Activated T-helper 1 cell treated with Interleukin-2 at 50 U/mL for 16 hours (primary cell): ENCODE measurements around the gene IPO9.
"Not testable (repeated sequence)": the region's sequence is repeated elsewhere in the genome, so short reads cannot be mapped to it uniquely, and the experiment has no call there.

Experiments used
- DNase-seq: peaks from one replicate; pipeline ENCODE4 v3.0.0-alpha.2; 2020; ENCODE audit warnings: low read depth

Gene IPO9

GRCh38 chr1:201809876-201810275 is 19.1 kb upstream of the IPO9 start:
- DNase-seq, result no peak

- no peak for DNase-seq
Measured at GRCh38 chr1:201810466-201811216, 18.3 kb upstream of the IPO9 start.

DNA sequence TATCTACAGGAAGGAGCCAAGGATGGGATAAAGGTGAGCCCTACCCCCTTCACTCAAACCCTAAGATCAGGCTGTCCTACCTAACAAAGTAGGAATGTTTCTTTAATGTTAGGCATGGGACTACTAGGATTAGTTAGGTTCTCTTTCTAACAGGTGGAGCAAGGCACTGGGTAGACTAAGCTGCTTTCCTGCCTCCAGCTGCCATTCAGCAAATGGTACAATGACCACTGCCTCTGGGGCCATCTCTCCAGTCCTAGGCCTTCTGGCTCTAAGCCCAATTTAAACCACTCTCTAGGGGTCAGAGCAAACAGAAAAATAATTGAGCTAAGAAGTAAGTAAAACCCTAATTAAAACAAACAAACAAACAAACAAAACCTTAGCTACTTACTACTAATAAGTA is 15.7 kb upstream of the IPO9 start:
- DNase-seq, result no peak

- no peak for DNase-seq
Measured at GRCh38 chr1:201816309-201816854, 12.6 kb upstream of the IPO9 start.

DNA sequence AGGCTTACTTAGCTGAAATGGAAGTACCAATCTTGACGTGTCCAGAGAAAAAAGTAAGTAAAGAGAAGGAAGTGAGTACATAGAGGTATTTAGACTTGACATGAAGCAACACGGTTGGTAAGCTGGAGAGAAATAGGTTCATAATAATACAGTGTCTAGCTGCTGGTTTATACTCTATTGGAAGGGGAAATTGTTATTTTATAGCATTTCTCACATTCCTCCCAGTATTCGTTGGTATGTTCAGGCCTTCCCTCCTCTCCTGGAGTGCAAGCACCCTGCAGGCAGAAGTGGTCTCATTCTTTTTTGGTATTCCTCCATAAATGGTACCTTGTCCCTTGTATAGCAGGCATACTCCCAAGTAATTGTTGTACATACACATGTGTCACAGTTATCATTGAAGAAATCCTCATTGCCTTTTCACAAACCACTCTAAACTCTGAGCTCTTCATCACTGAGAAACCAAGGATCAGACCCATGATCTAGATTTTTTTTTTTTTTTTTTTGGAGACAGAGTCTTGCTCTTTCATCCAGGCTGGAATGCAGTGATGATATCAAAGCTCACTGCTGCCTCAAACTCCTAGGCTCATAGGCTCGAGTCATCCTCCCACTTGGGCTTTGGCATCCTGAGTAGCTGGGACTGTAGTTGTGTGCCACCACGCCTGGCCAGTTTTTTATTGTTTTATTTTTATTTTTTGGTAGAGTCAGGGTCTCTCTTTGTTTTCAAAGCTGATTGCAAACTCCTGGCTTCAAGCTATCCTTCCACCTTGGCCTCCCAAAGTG is 9.8 kb upstream of the IPO9 start:
- DNase-seq, result no peak

DNA sequence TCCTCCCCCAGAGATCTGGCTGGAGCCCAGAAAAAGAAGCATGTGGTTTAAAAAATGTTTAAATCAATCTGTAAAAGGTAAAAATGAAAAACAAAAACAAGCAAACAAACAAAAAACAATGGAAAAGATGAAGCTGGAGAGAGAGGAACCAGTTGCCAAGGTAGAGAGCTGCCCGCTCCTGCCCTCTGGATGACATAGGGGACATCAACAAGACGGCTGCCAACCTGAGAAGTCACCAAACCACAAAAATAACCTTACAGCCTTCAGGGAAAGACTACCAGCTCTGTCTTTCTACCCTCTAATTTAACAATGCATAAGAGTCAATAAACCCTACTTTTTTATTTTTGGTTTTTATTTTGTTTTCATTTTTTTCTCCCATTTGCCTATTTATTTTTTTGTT is 8.5 kb upstream of the IPO9 start:
- DNase-seq, result no peak

DNA sequence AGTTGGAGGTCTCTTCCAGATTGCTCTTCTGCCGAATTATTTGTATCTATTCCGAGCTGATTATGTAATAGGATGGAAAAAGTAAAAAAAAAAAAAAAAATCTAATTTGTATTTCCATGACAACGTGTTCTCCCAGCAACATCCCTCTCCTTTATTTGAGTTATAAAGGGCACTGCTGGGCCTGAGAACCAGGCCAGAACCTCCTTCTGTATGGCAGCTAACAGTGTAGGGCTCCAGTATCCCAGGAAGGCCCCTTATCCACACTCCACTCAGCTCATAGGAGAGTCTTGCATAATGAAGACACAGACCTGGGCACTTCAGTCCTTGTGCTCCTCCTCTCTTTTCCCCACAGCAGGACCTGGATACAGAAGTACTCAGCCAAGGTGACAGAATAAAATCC is 3.7 kb upstream of the IPO9 start:
- no peak for DNase-seq

DNA sequence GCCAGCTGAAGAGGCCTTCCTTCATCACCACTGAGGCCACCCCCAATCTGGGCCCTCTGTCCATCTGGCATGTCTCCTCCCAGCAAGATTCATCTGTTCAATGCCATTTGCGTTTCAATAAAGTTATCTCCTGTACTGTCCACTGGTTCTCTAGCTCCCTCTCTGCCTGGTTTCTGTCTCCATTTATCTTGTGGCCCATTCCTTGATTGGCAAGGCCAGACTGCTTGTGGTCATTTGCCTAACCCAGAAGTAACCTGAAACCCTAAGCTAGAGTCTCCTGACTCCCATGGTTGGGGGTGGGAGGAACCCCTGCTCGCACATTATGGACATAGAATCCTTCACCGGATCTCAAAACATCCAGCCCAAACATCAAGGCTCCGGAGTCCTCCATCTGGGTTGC is 2.1 kb upstream of the IPO9 start:
- DNase-seq, result no peak

- no peak for DNase-seq
Measured at GRCh38 chr1:201827321-201828216, 1.4 kb upstream of the IPO9 start.

- no peak for DNase-seq
Measured at GRCh38 chr1:201828217-201828819, 639 bp upstream of the IPO9 start.

DNA sequence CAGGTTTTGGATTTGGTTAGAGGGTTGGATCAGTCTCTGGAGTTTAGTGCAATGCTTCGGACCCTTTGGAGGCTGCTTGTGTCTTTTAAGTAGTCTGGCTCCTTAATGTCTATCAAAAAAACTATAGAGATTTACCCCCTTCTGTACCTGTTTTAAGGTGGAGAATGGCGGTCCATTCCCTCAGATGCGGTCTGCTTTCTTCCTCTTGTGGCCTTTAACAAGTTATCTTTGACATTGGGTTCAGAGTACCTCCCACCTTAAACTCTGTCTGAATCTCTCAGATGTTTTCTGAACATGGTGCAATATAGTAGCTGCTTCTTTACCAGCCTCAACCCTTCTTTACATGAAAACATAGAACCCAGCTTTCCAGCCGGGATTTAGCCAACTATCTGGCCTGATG is 2.4 kb downstream of the IPO9 start:
- DNase-seq, result no peak

- DNase-seq, result no peak
Measured at GRCh38 chr1:201834621-201835020, 5.7 kb downstream of the IPO9 start.

DNA sequence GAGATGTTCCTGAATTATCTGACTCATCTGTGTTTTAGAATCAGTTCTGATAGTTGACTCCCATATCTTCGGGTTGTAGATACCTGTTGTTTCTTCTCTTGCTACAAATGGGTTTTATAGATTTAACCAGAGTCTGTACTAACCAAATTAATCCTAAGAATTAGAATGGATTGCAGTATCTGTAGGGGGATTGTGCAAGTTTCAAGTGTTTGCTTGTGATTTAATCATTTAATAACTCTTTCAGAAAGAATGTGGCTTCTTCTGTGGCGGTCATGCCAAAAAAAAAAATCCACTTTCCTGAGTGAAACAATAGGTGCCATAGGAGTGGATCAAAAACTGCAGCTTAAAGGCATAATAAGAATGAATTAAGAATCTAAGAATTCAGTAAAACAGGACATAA is 9.4 kb downstream of the IPO9 start:
- no peak for DNase-seq

- not testable (repeated sequence) for DNase-seq
Measured at GRCh38 chr1:201839089-201839488, 10.1 kb downstream of the IPO9 start.

- DNase-seq, result no peak
Measured at GRCh38 chr1:201840055-201840454, 11.1 kb downstream of the IPO9 start.

DNA sequence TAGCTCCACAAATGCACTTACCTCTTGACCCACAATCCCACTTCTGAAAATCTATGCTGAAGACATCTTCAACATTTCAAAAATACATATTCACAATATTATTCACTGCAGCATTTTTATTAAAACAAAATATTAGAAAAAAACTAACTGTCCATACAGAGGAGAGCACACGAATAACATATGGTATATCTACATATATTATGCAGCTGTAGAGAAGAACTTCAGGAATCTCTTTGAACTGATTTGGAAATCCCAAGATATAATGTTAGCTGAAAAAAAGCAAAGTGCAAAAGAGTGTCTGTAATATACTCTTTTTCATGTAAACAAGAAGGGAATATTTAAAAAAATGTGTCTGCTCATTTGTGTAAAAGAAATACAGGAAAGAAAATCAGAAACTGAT is 11.5 kb downstream of the IPO9 start:
- no peak for DNase-seq

DNA sequence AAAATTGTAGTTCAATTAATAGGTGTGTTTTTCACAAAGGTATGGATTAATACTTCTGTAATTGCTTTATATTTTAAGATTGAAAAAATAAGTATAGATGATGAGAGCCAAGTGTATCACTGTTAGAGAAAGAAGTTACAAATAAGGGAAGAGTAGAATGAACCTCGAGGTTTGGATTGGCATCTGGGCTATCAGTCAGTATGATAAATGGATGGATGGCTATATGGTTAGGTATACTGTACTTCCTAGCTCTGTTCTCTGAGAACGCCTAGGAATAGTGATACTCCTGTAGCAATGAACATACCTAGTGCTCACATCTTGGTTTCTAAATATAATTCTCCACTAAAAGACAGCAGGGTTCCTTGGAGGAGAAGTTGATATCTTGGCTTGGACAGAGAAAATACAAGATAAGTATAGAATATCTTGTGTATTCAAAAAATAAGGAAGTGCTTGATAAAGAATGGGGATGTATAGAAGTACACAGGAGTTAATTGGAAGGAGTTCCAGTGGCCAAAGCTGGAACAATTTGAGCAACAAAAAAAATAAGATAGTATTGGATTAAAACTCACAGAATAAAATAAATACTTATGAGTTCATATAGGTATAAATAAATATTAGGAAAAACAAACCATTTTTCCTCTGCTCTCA is 12.4 kb downstream of the IPO9 start:
- DNase-seq, result no peak

- no peak for DNase-seq
Measured at GRCh38 chr1:201842472-201843027, 13.6 kb downstream of the IPO9 start.

DNA sequence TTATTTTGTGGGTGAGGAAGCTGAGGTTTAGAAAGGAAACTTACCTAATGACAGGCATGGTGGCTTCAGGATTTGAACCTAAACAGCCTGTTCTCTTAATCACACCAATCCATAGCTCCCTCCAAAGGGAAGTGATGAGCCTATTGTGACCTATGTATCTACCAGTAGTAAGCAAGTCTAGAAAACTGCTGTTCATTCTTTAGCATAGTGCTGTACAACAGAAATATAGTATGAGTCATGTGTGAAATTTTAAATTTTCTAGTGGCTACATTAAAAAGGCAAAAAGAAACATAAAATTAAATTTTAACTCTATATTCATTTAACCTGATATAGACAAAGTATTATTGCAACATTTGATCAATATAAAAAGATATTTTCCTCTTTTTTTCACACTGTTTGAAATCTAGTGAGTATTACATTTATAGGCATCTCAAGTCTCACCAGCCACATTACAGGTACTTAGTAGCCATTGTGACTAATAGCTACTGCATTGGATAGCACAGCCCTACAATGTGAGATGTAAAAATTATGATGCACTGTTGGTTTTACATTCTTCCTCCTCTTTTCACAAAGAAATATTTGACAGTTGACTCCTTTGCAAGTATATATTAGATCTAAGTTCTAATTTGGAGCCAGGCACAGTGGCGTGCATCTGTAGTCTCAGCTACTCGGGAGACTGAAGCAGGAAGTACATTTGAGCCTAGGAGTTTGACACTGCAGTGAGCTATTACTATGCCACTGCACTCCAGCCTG is 16.6 kb downstream of the IPO9 start:
- no peak for DNase-seq

DNA sequence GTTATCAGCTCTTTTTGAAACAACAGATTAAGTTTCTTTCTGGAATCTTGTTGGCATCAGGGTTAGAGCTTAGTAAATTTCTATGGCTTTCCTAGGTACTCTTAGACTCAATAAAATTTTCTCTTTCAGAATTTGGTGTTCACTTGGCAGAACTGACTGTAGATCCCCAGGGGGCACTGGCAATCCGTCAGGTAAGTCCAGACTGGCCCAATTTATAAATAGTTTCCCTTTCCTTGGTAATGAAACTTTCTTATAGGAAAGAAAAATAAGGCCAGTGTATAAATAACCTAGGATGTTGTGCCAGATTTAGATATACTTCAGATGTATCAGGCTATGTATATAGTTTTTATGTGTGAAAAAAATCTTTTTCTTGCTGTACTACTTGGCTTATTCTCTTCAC is 18.2 kb downstream of the IPO9 start:
- DNase-seq, result no peak
